Fibroblast of the aortic adventitia (primary cell): ENCODE measurements around the gene EPHB1. TPM values are rescaled to one million over a fixed set of nuclear protein-coding genes. Genes with fewer than 3 reads are reported as not detected.

ENCODE experiments used
- DNase-seq: peaks from one replicate; pipeline ENCODE4 v3.0.0-alpha.2; 2010; ENCODE audit warnings: low read depth
- H3K4me3 ChIP-seq: 2 replicates; pipeline ENCODE4 v1.5.1; 2011; ENCODE audit warnings: low read depth, mild to moderate bottlenecking, control low read depth, low read length, moderate library complexity
- total RNA-seq: library from RNA; depleted of rRNA; stranded (reverse); fragments of >200 nt; gene quantifications from 2 replicates; pipeline ENCODE4 v1.2.3, GENCODE V29; 2012; ENCODE audit warnings: low replicate concordance
- TF ChIP-seq, protein P1 (sequence below): IDR thresholded peaks from 2 replicates; pipeline ENCODE4 v1.5.1; 2011; ENCODE audit warnings: mild to moderate bottlenecking, low read length, control low read depth, inconsistent platforms; ENCODE audit not compliant: insufficient read depth

The EPHB1 gene
- total RNA-seq, 1 donor = 1.2 TPM

DNA sequence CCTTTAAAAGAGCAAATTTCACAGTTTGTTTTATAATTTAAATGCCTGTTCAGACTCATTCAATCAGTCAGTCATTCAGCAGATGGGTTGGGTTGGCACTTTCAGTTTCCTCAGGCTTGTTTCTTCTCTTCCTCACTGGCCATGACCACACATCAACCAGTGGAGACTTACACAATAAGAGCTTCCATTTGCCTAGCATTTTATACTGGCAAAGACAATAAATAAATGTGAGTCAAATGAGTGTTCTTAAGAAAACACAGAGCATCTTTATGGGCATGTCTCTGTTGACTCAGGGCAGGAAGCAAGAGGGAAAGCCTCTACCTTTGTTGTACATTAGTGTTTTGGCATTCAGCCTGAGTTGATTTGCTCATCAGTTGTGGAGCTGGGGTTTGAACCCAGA lies 122.6 kb downstream of the EPHB1 start:
- no peak overlapping the region for H3K4me3 ChIP-seq
- TF ChIP-seq, protein P1, sequence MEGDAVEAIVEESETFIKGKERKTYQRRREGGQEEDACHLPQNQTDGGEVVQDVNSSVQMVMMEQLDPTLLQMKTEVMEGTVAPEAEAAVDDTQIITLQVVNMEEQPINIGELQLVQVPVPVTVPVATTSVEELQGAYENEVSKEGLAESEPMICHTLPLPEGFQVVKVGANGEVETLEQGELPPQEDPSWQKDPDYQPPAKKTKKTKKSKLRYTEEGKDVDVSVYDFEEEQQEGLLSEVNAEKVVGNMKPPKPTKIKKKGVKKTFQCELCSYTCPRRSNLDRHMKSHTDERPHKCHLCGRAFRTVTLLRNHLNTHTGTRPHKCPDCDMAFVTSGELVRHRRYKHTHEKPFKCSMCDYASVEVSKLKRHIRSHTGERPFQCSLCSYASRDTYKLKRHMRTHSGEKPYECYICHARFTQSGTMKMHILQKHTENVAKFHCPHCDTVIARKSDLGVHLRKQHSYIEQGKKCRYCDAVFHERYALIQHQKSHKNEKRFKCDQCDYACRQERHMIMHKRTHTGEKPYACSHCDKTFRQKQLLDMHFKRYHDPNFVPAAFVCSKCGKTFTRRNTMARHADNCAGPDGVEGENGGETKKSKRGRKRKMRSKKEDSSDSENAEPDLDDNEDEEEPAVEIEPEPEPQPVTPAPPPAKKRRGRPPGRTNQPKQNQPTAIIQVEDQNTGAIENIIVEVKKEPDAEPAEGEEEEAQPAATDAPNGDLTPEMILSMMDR = no peak
- DNase-seq = peak; percentile 4

DNA sequence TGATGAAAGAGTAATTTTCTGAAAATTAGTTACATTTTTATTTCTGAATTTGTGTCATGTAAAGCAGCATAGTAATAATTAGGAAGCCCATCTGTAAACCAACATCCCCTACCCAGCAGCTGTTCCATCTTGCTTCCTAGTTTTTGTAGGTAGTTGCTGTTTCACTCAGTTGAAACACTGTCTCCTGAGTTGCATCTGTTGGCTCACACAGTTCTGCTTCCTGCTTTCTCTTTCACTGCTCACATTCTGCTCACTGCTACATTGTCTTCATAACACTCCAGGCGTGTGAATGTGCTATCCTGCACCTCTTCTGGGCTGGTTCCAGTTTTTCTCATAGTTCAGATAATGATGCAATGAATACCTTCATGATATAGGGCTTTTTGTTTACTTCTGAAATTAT lies 123.4 kb downstream of the EPHB1 start:
- no peak overlapping the region for H3K4me3 ChIP-seq
- TF ChIP-seq, protein P1 = no peak
- DNase-seq = no peak

DNA sequence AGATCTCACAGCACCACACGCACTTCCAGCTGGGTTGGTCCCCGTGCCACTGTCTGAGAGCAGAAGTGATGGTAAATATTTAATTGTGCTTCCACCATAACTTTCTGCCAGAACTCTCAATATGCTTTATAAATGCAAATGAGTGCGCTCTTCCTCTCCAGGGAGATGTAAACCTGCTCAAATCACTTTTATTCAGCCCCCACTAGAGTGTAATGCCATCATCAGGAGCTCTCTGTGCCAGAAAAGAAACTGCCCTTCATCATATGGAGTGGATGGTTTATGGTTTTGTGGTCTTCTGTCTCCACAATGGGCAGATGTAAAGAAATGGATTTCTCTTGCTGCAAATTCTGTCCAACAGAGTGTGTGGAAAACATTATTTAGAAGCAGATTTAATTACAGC lies 127.0 kb downstream of the EPHB1 start:
- no peak for DNase-seq
- TF ChIP-seq, protein P1 = no peak
- H3K4me3 ChIP-seq = no peak overlapping the region

DNA sequence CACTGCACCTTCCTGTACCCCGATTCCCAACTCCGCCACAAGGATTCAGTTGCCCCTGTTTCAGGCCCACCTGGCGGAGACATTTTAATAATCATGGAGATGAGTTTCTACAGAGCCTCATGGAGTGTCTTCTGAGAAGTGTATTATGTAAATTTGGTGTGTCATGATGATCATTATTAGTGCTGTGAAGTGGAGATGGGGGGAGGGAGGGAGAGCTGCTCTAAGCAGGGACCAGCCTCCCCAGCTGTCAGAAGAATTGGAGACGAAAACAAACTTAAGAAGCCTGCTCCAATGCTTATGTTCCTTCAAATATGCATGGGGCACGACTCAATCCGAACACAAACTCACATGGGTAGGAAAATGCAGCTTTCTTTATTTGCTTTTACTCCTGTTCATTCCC lies 127.8 kb downstream of the EPHB1 start:
- TF ChIP-seq, protein P1 = no peak
- DNase-seq = no peak

DNA sequence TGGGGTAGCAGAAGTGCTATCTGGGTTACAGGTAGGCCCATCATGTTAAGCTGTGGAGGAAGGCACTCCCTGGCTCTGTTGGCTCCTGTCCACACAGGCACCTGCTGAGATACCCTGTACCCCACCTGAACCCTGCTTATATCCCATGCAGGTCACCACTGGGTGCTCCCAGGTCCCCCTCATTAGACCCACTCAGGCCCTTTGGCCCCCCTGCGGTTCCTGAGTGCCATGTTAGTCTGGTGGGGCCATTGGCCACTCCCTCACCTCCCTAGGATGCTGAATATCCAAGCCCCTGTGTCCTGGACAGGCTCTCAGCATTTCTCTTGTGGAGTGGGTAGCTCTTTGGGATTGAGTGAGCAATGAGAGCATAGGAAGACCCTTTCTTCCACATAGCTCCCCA lies 128.2 kb downstream of the EPHB1 start:
- TF ChIP-seq, protein P1 = no peak
- no peak for DNase-seq

More for the DNA sequence above, 127.8 kb downstream of the EPHB1 start:
- no peak overlapping the region for H3K4me3 ChIP-seq

DNA sequence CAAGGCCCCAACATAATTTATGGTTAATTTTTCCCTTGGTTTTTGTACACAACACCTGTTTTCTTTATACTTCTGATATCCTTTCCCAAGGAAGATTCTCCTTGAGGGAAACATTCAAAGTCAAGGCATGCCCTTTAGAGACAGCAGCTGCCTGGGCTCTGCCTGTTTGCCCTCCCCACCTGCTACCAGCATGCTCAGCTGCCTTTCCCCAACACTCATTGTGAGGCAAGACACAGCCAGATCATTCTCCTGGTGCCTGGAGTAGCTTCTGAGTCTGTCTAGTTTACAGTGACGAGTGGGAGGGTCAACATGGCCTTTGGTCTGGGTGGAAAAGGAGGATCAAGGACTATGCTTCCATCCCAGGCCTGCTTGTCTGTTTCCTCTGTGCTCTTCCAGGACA lies 132.5 kb downstream of the EPHB1 start:
- DNase-seq = no peak
- TF ChIP-seq, protein P1 = no peak
- no peak overlapping the region for H3K4me3 ChIP-seq

More for the DNA sequence above, 128.2 kb downstream of the EPHB1 start:
- H3K4me3 ChIP-seq = no peak overlapping the region

DNA sequence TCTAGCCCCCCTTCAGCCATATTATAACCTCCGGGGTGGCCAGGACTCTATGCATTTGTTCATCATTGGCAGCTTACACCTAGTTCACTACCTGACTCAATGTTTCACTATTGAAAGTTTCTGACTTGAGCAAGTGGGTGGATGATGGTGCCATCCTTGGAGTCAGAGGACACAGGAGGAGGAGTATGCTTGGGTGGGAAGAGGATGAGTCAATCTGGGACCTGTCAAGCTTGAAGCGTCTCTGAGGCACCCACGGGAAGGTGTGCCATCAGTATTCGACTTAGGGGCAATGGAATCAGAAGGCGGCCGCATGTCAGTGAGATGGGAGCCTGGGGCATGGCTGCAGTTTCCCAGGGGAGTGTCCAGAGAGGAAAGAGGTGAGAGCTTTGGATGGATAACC lies 133.3 kb downstream of the EPHB1 start:
- no peak overlapping the region for H3K4me3 ChIP-seq
- TF ChIP-seq, protein P1 = no peak

More for the DNA sequence above, 133.3 kb downstream of the EPHB1 start:
- no peak for DNase-seq
